ENCODE measurements around the gene TRIM52. TPM values are rescaled to one million over a fixed set of nuclear protein-coding genes. Genes with fewer than 3 reads are reported as not detected.

Gene TRIM52
- total and polyA plus RNA-seq, 9 of the 15 experiments (the other 6 are each of a cell fraction or from before 2014, with no cell fraction given) = 3.3 to 21.9 (median 13.5) TPM

DNA sequence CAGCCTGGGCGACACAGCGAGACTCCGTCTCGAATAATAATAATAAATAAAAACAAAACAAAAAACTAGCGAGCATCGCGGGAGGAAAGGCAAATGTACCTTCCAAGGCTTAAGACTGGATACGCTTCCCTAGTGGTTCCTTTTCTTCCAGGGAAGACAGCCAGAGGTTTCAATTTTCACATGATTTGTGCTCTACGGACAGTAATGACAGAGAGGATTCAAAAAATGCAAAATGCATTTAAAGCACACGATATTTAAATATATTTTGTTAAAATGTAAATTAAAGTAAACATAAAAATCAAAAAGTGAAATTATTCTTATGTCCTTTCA is 42.2 kb downstream of the TRIM52 start (continued):
- no peak for TF ChIP-seq ZNF24 (IDR thresholded peaks at IDR 0.05)
- TF ChIP-seq ZZZ3 (IDR thresholded peaks at IDR 0.05) = no peak
- TF ChIP-seq MBD2 (IDR thresholded peaks at IDR 0.05; ENCODE audit: borderline replicate concordance, low read depth) = no peak
- 0 out of 2 replicates have a peak, but pooled peaks have one; percentile 10 for TF ChIP-seq FOXM1 (IDR thresholded peaks at IDR 0.05; ENCODE audit: low read depth)
- no peak for TF ChIP-seq FOXM1 (CRISPR knock-in tag; IDR thresholded peaks at IDR 0.05; ENCODE audit: low read depth)
- TF ChIP-seq ZNF324 (CRISPR knock-in tag; IDR thresholded peaks at IDR 0.05) = no peak
- TF ChIP-seq, protein P1, sequence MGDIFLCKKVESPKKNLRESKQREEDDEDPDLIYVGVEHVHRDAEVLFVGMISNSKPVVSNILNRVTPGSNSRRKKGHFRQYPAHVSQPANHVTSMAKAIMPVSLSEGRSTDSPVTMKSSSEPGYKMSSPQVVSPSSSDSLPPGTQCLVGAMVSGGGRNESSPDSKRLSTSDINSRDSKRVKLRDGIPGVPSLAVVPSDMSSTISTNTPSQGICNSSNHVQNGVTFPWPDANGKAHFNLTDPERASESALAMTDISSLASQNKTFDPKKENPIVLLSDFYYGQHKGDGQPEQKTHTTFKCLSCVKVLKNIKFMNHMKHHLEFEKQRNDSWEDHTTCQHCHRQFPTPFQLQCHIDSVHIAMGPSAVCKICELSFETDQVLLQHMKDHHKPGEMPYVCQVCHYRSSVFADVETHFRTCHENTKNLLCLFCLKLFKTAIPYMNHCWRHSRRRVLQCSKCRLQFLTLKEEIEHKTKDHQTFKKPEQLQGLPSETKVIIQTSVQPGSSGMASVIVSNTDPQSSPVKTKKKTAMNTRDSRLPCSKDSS (IDR thresholded peaks at IDR 0.05; ENCODE audit: low read depth, partially characterized antibody) = no peak
- TF ChIP-seq ILK (tag; IDR thresholded peaks at IDR 0.05; ENCODE audit: borderline replicate concordance, low read depth) = no peak
- no peak for TF ChIP-seq ZNF583 (CRISPR knock-in tag; IDR thresholded peaks at IDR 0.05)
- TF ChIP-seq SPI1 (IDR thresholded peaks at IDR 0.05; ENCODE audit: borderline replicate concordance, low read depth, low read length) = no peak
- TF ChIP-seq ZFP36 (IDR thresholded peaks at IDR 0.05; ENCODE audit: low read depth, low read length, partially characterized antibody) = no peak
- no peak for TF ChIP-seq RBM25 (IDR thresholded peaks at IDR 0.05; ENCODE audit: low read depth, low read length, severe bottlenecking)
- TF ChIP-seq CHD4 (IDR thresholded peaks at IDR 0.05; ENCODE audit: insufficient read depth, insufficient replicate concordance, low read depth, low read length, poor library complexity, severe bottlenecking) = no peak
- TF ChIP-seq, protein P2, sequence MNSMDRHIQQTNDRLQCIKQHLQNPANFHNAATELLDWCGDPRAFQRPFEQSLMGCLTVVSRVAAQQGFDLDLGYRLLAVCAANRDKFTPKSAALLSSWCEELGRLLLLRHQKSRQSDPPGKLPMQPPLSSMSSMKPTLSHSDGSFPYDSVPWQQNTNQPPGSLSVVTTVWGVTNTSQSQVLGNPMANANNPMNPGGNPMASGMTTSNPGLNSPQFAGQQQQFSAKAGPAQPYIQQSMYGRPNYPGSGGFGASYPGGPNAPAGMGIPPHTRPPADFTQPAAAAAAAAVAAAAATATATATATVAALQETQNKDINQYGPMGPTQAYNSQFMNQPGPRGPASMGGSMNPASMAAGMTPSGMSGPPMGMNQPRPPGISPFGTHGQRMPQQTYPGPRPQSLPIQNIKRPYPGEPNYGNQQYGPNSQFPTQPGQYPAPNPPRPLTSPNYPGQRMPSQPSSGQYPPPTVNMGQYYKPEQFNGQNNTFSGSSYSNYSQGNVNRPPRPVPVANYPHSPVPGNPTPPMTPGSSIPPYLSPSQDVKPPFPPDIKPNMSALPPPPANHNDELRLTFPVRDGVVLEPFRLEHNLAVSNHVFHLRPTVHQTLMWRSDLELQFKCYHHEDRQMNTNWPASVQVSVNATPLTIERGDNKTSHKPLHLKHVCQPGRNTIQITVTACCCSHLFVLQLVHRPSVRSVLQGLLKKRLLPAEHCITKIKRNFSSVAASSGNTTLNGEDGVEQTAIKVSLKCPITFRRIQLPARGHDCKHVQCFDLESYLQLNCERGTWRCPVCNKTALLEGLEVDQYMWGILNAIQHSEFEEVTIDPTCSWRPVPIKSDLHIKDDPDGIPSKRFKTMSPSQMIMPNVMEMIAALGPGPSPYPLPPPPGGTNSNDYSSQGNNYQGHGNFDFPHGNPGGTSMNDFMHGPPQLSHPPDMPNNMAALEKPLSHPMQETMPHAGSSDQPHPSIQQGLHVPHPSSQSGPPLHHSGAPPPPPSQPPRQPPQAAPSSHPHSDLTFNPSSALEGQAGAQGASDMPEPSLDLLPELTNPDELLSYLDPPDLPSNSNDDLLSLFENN (IDR thresholded peaks at IDR 0.05; ENCODE audit: low read depth in 2 of 2, low read length in 2 of 2) = no peak
